ENCODE measurements around the gene GDA. TPM values are rescaled to one million over a fixed set of nuclear protein-coding genes. Genes with fewer than 3 reads are reported as not detected.

GDA gene
- total and polyA plus RNA-seq, 10 donors = 0.02 to 0.19 (median 0.05) TPM; not detected in 6

- DNase-seq = no peak
- H3K27ac ChIP-seq = no peak overlapping the region
- H3K27me3 ChIP-seq (replicated peaks in 1 of 7) = peaks cover 0 to 8% (median 0%) of the 10 kb centered on the region in 7 donors
- WGBS, 5 donors = 57 to 62% (median 60%) methylated on average over 2 of the region's 2 CpGs
- H3K4me3 ChIP-seq = no peak overlapping the region
- intact Hi-C loops (cut with DNase I; ENCODE audit: low total_unique reads) = no loop called here
- TF ChIP-seq POLR2AphosphoS5 (IDR thresholded peaks at IDR 0.05) (no peak), POLR2A (IDR thresholded peaks at IDR 0.05) (no peak), CTCF (IDR thresholded peaks at IDR 0.05 in 8 of 11, conservative IDR thresholded peaks at IDR 0.05 in 3 of 11) (no peak)
- no peaks in the 10 kb centered on the region for H3K4me1 ChIP-seq
- no peaks in the 10 kb centered on the region for H3K9me3 ChIP-seq
- H3K36me3 ChIP-seq = no peaks in the 10 kb centered on the region
These were observed 24.3 kb upstream of the GDA start for GRCh38 chr9:72124947-72125346.

- Histone ChIP-seq H3K27ac (no peak overlapping the region), H3K4me3 (no peak overlapping the region), H3K9me3 (no peaks in the 10 kb centered on the region), H3K36me3 (no peaks in the 10 kb centered on the region), H3K4me1 (no peaks in the 10 kb centered on the region), H3K27me3 (replicated peaks in 1 of 7) (peaks cover 0 to 16% (median 0%) of the 10 kb centered on the region in 7 donors)
- TF ChIP-seq CTCF (IDR thresholded peaks at IDR 0.05 in 8 of 11, conservative IDR thresholded peaks at IDR 0.05 in 3 of 11) = no peak
- TF ChIP-seq POLR2AphosphoS5 (IDR thresholded peaks at IDR 0.05) = no peak
- no peak for TF ChIP-seq POLR2A (IDR thresholded peaks at IDR 0.05)
- 35 to 41% (median 38%) methylated on average over 2 of the region's 2 CpGs for WGBS, 5 donors
- intact Hi-C loops (cut with DNase I; ENCODE audit: low total_unique reads) = no loop called here
- no peak for DNase-seq
These were observed 21.5 kb upstream of the GDA start for GRCh38 chr9:72127753-72128152.

- Histone ChIP-seq H3K4me1 (no peaks in the 10 kb centered on the region), H3K4me3 (no peak overlapping the region), H3K36me3 (no peaks in the 10 kb centered on the region), H3K27me3 (replicated peaks in 1 of 7) (peaks cover 0 to 16% (median 0%) of the 10 kb centered on the region in 7 donors), H3K27ac (no peak overlapping the region), H3K9me3 (no peaks in the 10 kb centered on the region)
- 56 to 68% (median 60%) methylated on average over 2 of the region's 2 CpGs for WGBS, 5 donors
- TF ChIP-seq POLR2A (IDR thresholded peaks at IDR 0.05) (no peak), CTCF (IDR thresholded peaks at IDR 0.05 in 8 of 11, conservative IDR thresholded peaks at IDR 0.05 in 3 of 11) (no peak), POLR2AphosphoS5 (IDR thresholded peaks at IDR 0.05) (no peak)
- DNase-seq = no peak
- intact Hi-C loops (cut with DNase I; ENCODE audit: low total_unique reads) = no loop called here
These were observed 20.7 kb upstream of the GDA start for GRCh38 chr9:72128526-72128925.

- no peaks in the 10 kb centered on the region for H3K4me1 ChIP-seq
- intact Hi-C loops (cut with DNase I; ENCODE audit: low total_unique reads) = no loop called here
- no peak overlapping the region for H3K4me3 ChIP-seq
- 44 to 71% (median 64%) methylated on average over 9 of the region's 9 CpGs for WGBS, 5 donors
- H3K27me3 ChIP-seq (replicated peaks in 1 of 7) = peaks cover 0 to 16% (median 0%) of the 10 kb centered on the region in 7 donors
- no peaks in the 10 kb centered on the region for H3K9me3 ChIP-seq
- DNase-seq = no peak
- H3K36me3 ChIP-seq = no peaks in the 10 kb centered on the region
- TF ChIP-seq POLR2A (IDR thresholded peaks at IDR 0.05) (no peak), CTCF (IDR thresholded peaks at IDR 0.05 in 8 of 11, conservative IDR thresholded peaks at IDR 0.05 in 3 of 11) (no peak), POLR2AphosphoS5 (IDR thresholded peaks at IDR 0.05) (no peak)
- no peak overlapping the region for H3K27ac ChIP-seq
These were observed 19.7 kb upstream of the GDA start for GRCh38 chr9:72129271-72130156.
